Measurements from ENCODE around the gene ZNF608. TPM values are rescaled to one million over a fixed set of nuclear protein-coding genes. Genes with fewer than 3 reads are reported as not detected.

The ZNF608 gene
- total RNA-seq, 1 experiment from 2014 or later = 5.6 TPM

- TF ChIP-seq POLR2A (IDR thresholded peaks at IDR 0.05; ENCODE audit: borderline replicate concordance, extremely low read depth, insufficient read depth, insufficient read length) (no peak), REST (IDR thresholded peaks at IDR 0.05; ENCODE audit: low read depth) (no peak), RAD21 (IDR thresholded peaks at IDR 0.05; ENCODE audit: low read depth) (no peak), POLR2AphosphoS5 (IDR thresholded peaks at IDR 0.05; ENCODE audit: low read depth, low read length) (no peak), EZH2phosphoT487 (IDR thresholded peaks at IDR 0.05; ENCODE audit: borderline replicate concordance) (no peak), TCF7L2 (IDR thresholded peaks at IDR 0.05; ENCODE audit: borderline replicate concordance, extremely low read depth, insufficient read depth, insufficient read length) (no peak)
Observed at GRCh38 chr5:124789104-124789605, 42.7 kb upstream of the ZNF608 start (continued).

- no peak overlapping the region for H3K27ac ChIP-seq (ENCODE audit: low read depth, low read length)
- no peak overlapping the region for H2AFZ ChIP-seq (ENCODE audit: low read depth, low read length, poor library complexity, severe bottlenecking)
- no peak overlapping the region for H3K4me2 ChIP-seq (ENCODE audit: low read length)
- no TSS peak for BruUV-seq (replicated peaks)
- no peak for ATAC-seq
- H3K4me3 ChIP-seq (replicated peaks in 1 of 2; ENCODE audit: low read depth in 1 of 2, low read length in 2 of 2) = no peak overlapping the region
- no peaks in the 10 kb centered on the region for H4K20me1 ChIP-seq (ENCODE audit: insufficient read depth)
- no peak for DNase-seq (ENCODE audit: low read depth, low spot score)
- no peaks in the 10 kb centered on the region for H3K79me2 ChIP-seq (ENCODE audit: insufficient read depth, low read length)
- no peaks in the 10 kb centered on the region for H3K9me2 ChIP-seq (ENCODE audit: insufficient read depth)
- TF ChIP-seq YY1 (IDR thresholded peaks at IDR 0.05; ENCODE audit: extremely low read depth, insufficient replicate concordance, low read depth, low read length) (no peak), SRF (IDR thresholded peaks at IDR 0.05; ENCODE audit: low read depth) (no peak), JUND (IDR thresholded peaks at IDR 0.05) (no peak), ZBTB33 (IDR thresholded peaks at IDR 0.05; ENCODE audit: extremely low read depth, insufficient replicate concordance, low read length) (no peak), CBX3 (IDR thresholded peaks at IDR 0.05; ENCODE audit: low read depth) (no peak), FOSL1 (IDR thresholded peaks at IDR 0.05; ENCODE audit: low read depth) (no peak), POLR2AphosphoS5 (IDR thresholded peaks at IDR 0.05; ENCODE audit: low read depth, low read length) (no peak), EZH2phosphoT487 (IDR thresholded peaks at IDR 0.05; ENCODE audit: borderline replicate concordance) (no peak), ZNF274 (IDR thresholded peaks at IDR 0.05; ENCODE audit: low read depth, low read length) (no peak), CEBPB (IDR thresholded peaks at IDR 0.05; ENCODE audit: low read depth) (no peak), CTCF (IDR thresholded peaks at IDR 0.05 in 2 of 3, conservative IDR thresholded peaks at IDR 0.05 in 1 of 3; ENCODE audit: borderline replicate concordance in 1 of 3, insufficient read depth in 1 of 3, low read depth in 2 of 3, low read length in 2 of 3) (no peak), POLR2A (IDR thresholded peaks at IDR 0.05; ENCODE audit: borderline replicate concordance, extremely low read depth, insufficient read depth, insufficient read length) (no peak), RAD21 (IDR thresholded peaks at IDR 0.05; ENCODE audit: low read depth) (no peak), ZFX (IDR thresholded peaks at IDR 0.05) (no peak)
- TF ChIP-seq, protein P1, sequence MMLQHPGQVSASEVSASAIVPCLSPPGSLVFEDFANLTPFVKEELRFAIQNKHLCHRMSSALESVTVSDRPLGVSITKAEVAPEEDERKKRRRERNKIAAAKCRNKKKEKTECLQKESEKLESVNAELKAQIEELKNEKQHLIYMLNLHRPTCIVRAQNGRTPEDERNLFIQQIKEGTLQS (IDR thresholded peaks at IDR 0.05) = no peak
- TF ChIP-seq, protein P2, sequence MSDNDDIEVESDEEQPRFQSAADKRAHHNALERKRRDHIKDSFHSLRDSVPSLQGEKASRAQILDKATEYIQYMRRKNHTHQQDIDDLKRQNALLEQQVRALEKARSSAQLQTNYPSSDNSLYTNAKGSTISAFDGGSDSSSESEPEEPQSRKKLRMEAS (IDR thresholded peaks at IDR 0.05) = no peak
- intact Hi-C loops (cut with micrococcal nuclease) = no loop called here
- no peaks in the 10 kb centered on the region for H3K36me3 ChIP-seq (ENCODE audit: control insufficient read depth in 1 of 2, insufficient read depth in 2 of 2, low read length in 2 of 2)
- ChIA-PET RAD21 (ENCODE audit: low non-redundant PET in 1 of 2, low total read pairs in 2 of 2, uncharacterized antibody in 2 of 2, unreplicated experiment in 2 of 2) (no interaction called here), POLR2A (no interaction called here), CTCF (no interaction called here)
- no peaks in the 10 kb centered on the region for H3K27me3 ChIP-seq (ENCODE audit: insufficient read depth, low read length)
- no peaks in the 10 kb centered on the region for H3K4me1 ChIP-seq (ENCODE audit: control insufficient read depth in 1 of 2, insufficient read depth in 2 of 2, low read length in 2 of 2)
- H3K9ac ChIP-seq (ENCODE audit: low read length) = no peak overlapping the region
- H3K9me3 ChIP-seq (ENCODE audit: control insufficient read depth in 1 of 2, insufficient read depth in 1 of 2, low read depth in 1 of 2, low read length in 2 of 2) = no peaks in the 10 kb centered on the region
Observed at GRCh38 chr5:124783794-124784193, 37.4 kb upstream of the ZNF608 start.

Data from HCT116 (cell line).